SK-N-SH (cell line): Measurements from ENCODE around the gene KLF16. TPM values are rescaled to one million over a fixed set of nuclear protein-coding genes. Genes with fewer than 3 reads are reported as not detected.

Experiments
- CTCF ChIA-PET: fragments of 300-600, 350-600 bp; formaldehyde crosslinking; extraction: SDS; loops from one replicate; lab custom pipeline; 2021; lab: Yijun Ruan, JAX
- POLR2A ChIA-PET: fragments of 350-600 bp; sonication (Branson Sonifier 250); formaldehyde crosslinking; extraction: SDS; loops from one replicate; lab custom pipeline; 2020; ENCODE audit warnings: antibody characterized with exemption, inconsistent platforms; lab: Yijun Ruan, JAX
- DNase-seq: peaks from one replicate; pipeline ENCODE4 v3.0.0; 2012
- H2AFZ ChIP-seq: fragments of 200-600 bp; sonication (generic); 2 replicates; pipeline ENCODE4 v1.8.1; 2016; ENCODE audit warnings: antibody characterized with exemption, mild to moderate bottlenecking, low read depth
- H3F3A ChIP-seq: fragments of 200-600 bp; sonication (generic); replicated peaks from 2 replicates; pipeline ENCODE3; 2016; ENCODE audit warnings: antibody characterized with exemption, mild to moderate bottlenecking; ENCODE audit not compliant: insufficient read depth
- H3K27ac ChIP-seq, 2 experiments: fragments of 200-500 bp in 1 of 2; fragments of 200-600 bp in 1 of 2; sonication (Bioruptor generic) in 1 of 2; sonication (generic), shearing (Covaris generic) in 1 of 2; 2 replicates each; pipeline versions ENCODE4 v1.5.1 to v1.6.1; 2014 to 2016; ENCODE audit warnings: low read depth in 2 of 2, inconsistent platforms in 1 of 2, low read length in 1 of 2, mild to moderate bottlenecking in 1 of 2, mixed read lengths in 1 of 2
- H3K27me3 ChIP-seq: fragments of 200-600 bp; sonication (generic), shearing (Covaris generic); 2 replicates; pipeline ENCODE4 v1.6.1; 2016; ENCODE audit warnings: mixed run types; ENCODE audit not compliant: insufficient read depth
- H3K36me3 ChIP-seq, 2 experiments: fragments of 200-500 bp in 1 of 2; fragments of 200-600 bp in 1 of 2; sonication (Bioruptor generic) in 1 of 2; sonication (generic) in 1 of 2; replicated peaks in 1 of 2; 2 replicates each; pipeline versions ENCODE3 to v1.5.1; 2014 to 2016; ENCODE audit warnings: low read length in 1 of 2, mild to moderate bottlenecking in 1 of 2; ENCODE audit not compliant: insufficient read depth in 2 of 2, control insufficient read depth in 1 of 2
- H3K4me1 ChIP-seq, 2 experiments: fragments of 200-500 bp in 1 of 2; fragments of 200-600 bp in 1 of 2; sonication (Bioruptor generic) in 1 of 2; sonication (generic), shearing (Covaris generic) in 1 of 2; 2 replicates each; pipeline versions ENCODE4 v1.5.1 to v1.6.1; 2014 to 2016; ENCODE audit warnings: low read depth in 1 of 2, low read length in 1 of 2, mixed run types in 1 of 2; ENCODE audit not compliant: insufficient read depth in 2 of 2, control insufficient read depth in 1 of 2
- H3K4me2 ChIP-seq: fragments of 200-600 bp; sonication (generic), shearing (Covaris generic); 2 replicates; pipeline ENCODE4 v1.6.1; 2017; ENCODE audit warnings: mixed run types
- H3K4me3 ChIP-seq, 2 experiments: fragments of 200-500 bp in 1 of 2; fragments of 200-600 bp in 1 of 2; sonication (Bioruptor generic) in 1 of 2; sonication (generic), shearing (Covaris generic) in 1 of 2; 2 replicates each; pipeline versions ENCODE4 v1.5.1 to v1.8.1; 2014 to 2016; ENCODE audit warnings: low read depth in 2 of 2, inconsistent platforms in 1 of 2, low read length in 1 of 2, mild to moderate bottlenecking in 1 of 2, mixed read lengths in 1 of 2, moderate library complexity in 1 of 2
- H3K79me2 ChIP-seq: fragments of 200-600 bp; sonication (generic); 2 replicates; pipeline ENCODE4 v1.8.1; 2017; ENCODE audit warnings: mild to moderate bottlenecking; ENCODE audit not compliant: insufficient read depth
- H3K9ac ChIP-seq: fragments of 200-600 bp; sonication (generic); 2 replicates; pipeline ENCODE4 v1.6.1; 2017; ENCODE audit warnings: mixed run types
- H3K9me2 ChIP-seq: fragments of 200-600 bp; sonication (generic); 2 replicates; pipeline ENCODE4 v1.6.1; 2017; ENCODE audit warnings: mixed run types
- H3K9me3 ChIP-seq: fragments of 200-600 bp; sonication (generic); 2 replicates; pipeline ENCODE4 v1.6.1; 2017; ENCODE audit warnings: mixed run types, mild to moderate bottlenecking, moderate library complexity
- H4K20me1 ChIP-seq: fragments of 200-600 bp; sonication (generic); 2 replicates; pipeline ENCODE4 v1.6.1; 2017; ENCODE audit warnings: mild to moderate bottlenecking, mixed run types; ENCODE audit not compliant: insufficient read depth
- CHD2 ChIP-seq: fragments of 150-350 bp; IDR thresholded peaks from 2 replicates; pipeline ENCODE4 v1.6.1; 2018; ENCODE audit warnings: low read length; ENCODE audit not compliant: partially characterized antibody
- EZH2phosphoT487 ChIP-seq: fragments of 200-600 bp; sonication (generic); IDR thresholded peaks from 2 replicates; pipeline ENCODE4 v1.6.1; 2017; ENCODE audit warnings: low read depth, mixed run types, mild to moderate bottlenecking, antibody characterized with exemption, moderate library complexity, borderline replicate concordance
- FOSL2 ChIP-seq: IDR thresholded peaks from 2 replicates; pipeline ENCODE4 v1.4.0; 2012; ENCODE audit warnings: low read depth, mild to moderate bottlenecking, moderate library complexity, borderline replicate concordance
- FOXM1 ChIP-seq: IDR thresholded peaks from 2 replicates; pipeline ENCODE4 v1.4.0; 2012; ENCODE audit warnings: low read depth, mild to moderate bottlenecking
- GATA2 ChIP-seq: sonication (generic); formaldehyde crosslinking; IDR thresholded peaks from 2 replicates; pipeline ENCODE4 v1.5.0; 2020; ENCODE audit warnings: mild to moderate bottlenecking, missing genetic modification reagents
- JUND ChIP-seq: IDR thresholded peaks from 2 replicates; pipeline ENCODE4 v1.4.0; 2012
- MXI1 ChIP-seq: IDR thresholded peaks from 2 replicates; pipeline ENCODE4 v1.6.1; 2012; ENCODE audit warnings: mild to moderate bottlenecking, low read depth, low read length, improper control_type of control experiment
- PBX3 ChIP-seq: IDR thresholded peaks from 2 replicates; pipeline ENCODE4; 2012
- RCOR1 ChIP-seq: fragments of 150-350 bp; IDR thresholded peaks from 2 replicates; pipeline ENCODE4 v1.6.1; 2017; ENCODE audit warnings: antibody characterized with exemption, low read length
- SMC3 ChIP-seq: IDR thresholded peaks from 2 replicates; pipeline ENCODE4 v1.6.1; 2012; ENCODE audit warnings: low read depth, low read length, improper control_type of control experiment
- TAF1 ChIP-seq: IDR thresholded peaks from 2 replicates; pipeline ENCODE4 v1.6.1; 2012; ENCODE audit warnings: low read depth, mild to moderate bottlenecking, low read length, moderate library complexity, borderline replicate concordance
- TEAD4 ChIP-seq: IDR thresholded peaks from 2 replicates; pipeline ENCODE4 v1.4.0; 2012; ENCODE audit warnings: mild to moderate bottlenecking, borderline replicate concordance; ENCODE audit not compliant: insufficient read depth
- USF2 ChIP-seq: fragments of 150-350 bp; IDR thresholded peaks from 2 replicates; pipeline ENCODE4 v1.6.1; 2017; ENCODE audit warnings: antibody characterized with exemption, low read length, low read depth, borderline replicate concordance
- YY1 ChIP-seq: IDR thresholded peaks from 2 replicates; pipeline ENCODE4 v1.4.0; 2012; ENCODE audit warnings: low read depth, mild to moderate bottlenecking
- ZBTB33 ChIP-seq: IDR thresholded peaks from 2 replicates; pipeline ENCODE4 v1.4.0; 2012; ENCODE audit warnings: low read depth, borderline replicate concordance
- WGBS: methylation state at CpG from one replicate; pipeline ENCODE4 v1.1.6; 2017; ENCODE audit warnings: low lambda C conversion rate; 5-methylcytosine and 5-hydroxymethylcytosine counted together
- polyA plus RNA-seq, 3 experiments: library from polyadenylated mRNA; depleted of rRNA; stranded (reverse); fragments of >200 nt; gene quantifications; 2 replicates each; pipeline ENCODE4 v1.2.3, GENCODE V29; 2012
- TF ChIP-seq, protein P1 (sequence below): fragments of 200-600 bp; sonication (generic); IDR thresholded peaks from 2 replicates; pipeline ENCODE4 v1.6.1; 2017; ENCODE audit warnings: antibody characterized with exemption, mild to moderate bottlenecking, moderate library complexity

Gene KLF16
- polyA plus RNA-seq, 1 of the 3 experiments (the other 2 are of a cell fraction), result 16.1 TPM

DNA sequence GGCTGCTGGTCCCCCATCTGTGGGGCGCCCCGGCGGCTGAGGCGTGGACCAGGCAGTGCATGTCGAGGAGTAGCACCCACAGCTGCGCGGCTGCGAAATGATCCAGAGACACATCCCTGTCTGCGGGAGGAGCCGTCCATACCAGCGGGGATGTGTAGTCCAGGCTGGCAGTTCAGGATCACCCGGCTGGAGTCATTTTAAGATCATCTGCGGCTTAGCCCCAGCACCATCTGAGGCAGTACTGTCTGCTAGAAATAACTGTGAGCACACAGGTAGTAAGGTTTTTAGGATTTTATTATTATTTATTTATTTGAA lies 44.9 kb upstream of the KLF16 start:
- DNase-seq, result no peak
- Histone ChIP-seq H3K4me1 (peaks cover 0 to 18% of the 10 kb centered on the region in 2 experiments; a peak in 1 of 4 replicates), H3K36me3 (peaks cover 0 to 15% of the 10 kb centered on the region in 2 experiments), H3K27ac (no peak overlapping the region), H3K9me3 (no peaks in the 10 kb centered on the region), H3F3A (peaks cover 14% of the 10 kb centered on the region), H3K79me2 (peaks cover 78% of the 10 kb centered on the region), H3K9ac (no peak overlapping the region), H4K20me1 (peaks cover 40% of the 10 kb centered on the region), H3K4me2 (no peak overlapping the region), H2AFZ (no peak overlapping the region), H3K4me3 (no peak overlapping the region), H3K9me2 (no peaks in the 10 kb centered on the region), H3K27me3 (no peaks in the 10 kb centered on the region)
- 75% methylated on average over 2 of the region's 13 CpGs for WGBS
- ChIA-PET POLR2A (no interaction called here), CTCF (interaction anchor here (0.6 to 1.4 kb wide), 2 partner anchors 16 to 246 kb away, joined by 3 read pairs; no protein-coding TSS in a partner anchor)
- TF ChIP-seq TEAD4 (no peak), PBX3 (no peak), EZH2phosphoT487 (no peak), CHD2 (no peak), ZBTB33 (no peak), FOXM1 (no peak), USF2 (no peak), RCOR1 (no peak), YY1 (no peak), SMC3 (no peak), JUND (no peak), GATA2 (no peak), MXI1 (no peak), TAF1 (no peak), FOSL2 (no peak)
- TF ChIP-seq, protein P1, sequence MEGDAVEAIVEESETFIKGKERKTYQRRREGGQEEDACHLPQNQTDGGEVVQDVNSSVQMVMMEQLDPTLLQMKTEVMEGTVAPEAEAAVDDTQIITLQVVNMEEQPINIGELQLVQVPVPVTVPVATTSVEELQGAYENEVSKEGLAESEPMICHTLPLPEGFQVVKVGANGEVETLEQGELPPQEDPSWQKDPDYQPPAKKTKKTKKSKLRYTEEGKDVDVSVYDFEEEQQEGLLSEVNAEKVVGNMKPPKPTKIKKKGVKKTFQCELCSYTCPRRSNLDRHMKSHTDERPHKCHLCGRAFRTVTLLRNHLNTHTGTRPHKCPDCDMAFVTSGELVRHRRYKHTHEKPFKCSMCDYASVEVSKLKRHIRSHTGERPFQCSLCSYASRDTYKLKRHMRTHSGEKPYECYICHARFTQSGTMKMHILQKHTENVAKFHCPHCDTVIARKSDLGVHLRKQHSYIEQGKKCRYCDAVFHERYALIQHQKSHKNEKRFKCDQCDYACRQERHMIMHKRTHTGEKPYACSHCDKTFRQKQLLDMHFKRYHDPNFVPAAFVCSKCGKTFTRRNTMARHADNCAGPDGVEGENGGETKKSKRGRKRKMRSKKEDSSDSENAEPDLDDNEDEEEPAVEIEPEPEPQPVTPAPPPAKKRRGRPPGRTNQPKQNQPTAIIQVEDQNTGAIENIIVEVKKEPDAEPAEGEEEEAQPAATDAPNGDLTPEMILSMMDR, result no peak
